Measurements from ENCODE around the gene C19orf44.
"Not testable (repeated sequence)": the region's sequence is repeated elsewhere in the genome, so short reads cannot be mapped to it uniquely, and the experiment has no call there.

Gene C19orf44

GRCh38 chr19:16506961-16507360, 10.8 kb downstream of the C19orf44 start:
- Histone ChIP-seq H3K4me3 (ENCODE audit: low read length) (no peak overlapping the region), H3K27ac (ENCODE audit: low read length) (no peak overlapping the region), H2AFZ (ENCODE audit: low read depth, low read length) (no peak overlapping the region), H3K9me3 (ENCODE audit: insufficient read depth, low read length) (no peaks in the 10 kb centered on the region), H3K4me1 (ENCODE audit: low read length) (no peaks in the 10 kb centered on the region), H3K27me3 (ENCODE audit: low read depth, low read length) (no peaks in the 10 kb centered on the region), H3K79me2 (ENCODE audit: low read length) (no peaks in the 10 kb centered on the region), H3K9ac (ENCODE audit: low read length) (no peak overlapping the region), H4K20me1 (ENCODE audit: insufficient read depth, low read length) (no peaks in the 10 kb centered on the region), H3K36me3 (replicated peaks; ENCODE audit: low read depth, low read length) (peaks cover 11% of the 10 kb centered on the region), H3K4me2 (ENCODE audit: low read length) (no peak overlapping the region)
- no peak for TF ChIP-seq EZH2phosphoT487 (IDR thresholded peaks at IDR 0.05; ENCODE audit: low read depth)
- TF ChIP-seq CTCF (IDR thresholded peaks at IDR 0.05; ENCODE audit: low read depth, low read length): no peak

DNA sequence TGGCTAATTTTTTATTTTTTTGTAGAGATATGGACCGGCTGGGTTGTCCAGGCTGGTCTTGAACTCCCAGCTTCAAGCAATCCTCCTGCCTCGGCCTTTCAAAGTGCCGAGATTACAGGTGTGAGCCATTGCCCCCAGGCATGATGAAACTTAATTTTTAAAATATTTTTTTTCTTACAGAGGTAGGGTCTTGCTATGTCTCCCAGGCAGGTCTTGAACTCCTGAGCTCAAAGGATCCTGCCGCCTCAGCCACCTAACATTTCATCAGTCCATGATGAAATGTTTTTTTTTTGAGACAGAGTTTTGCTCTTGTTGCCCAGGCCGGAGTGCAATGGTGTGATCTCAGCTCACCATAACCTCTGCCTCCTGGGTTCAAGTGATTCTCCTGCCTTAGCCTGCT, 12.4 kb downstream of the C19orf44 start:
- H3K4me3 ChIP-seq (ENCODE audit: low read length): no peak overlapping the region
- no peaks in the 10 kb centered on the region for H3K4me1 ChIP-seq (ENCODE audit: low read length)
- H3K4me2 ChIP-seq (ENCODE audit: low read length): no peak overlapping the region
- no peak overlapping the region for H3K27ac ChIP-seq (ENCODE audit: low read length)
- no peaks in the 10 kb centered on the region for H3K79me2 ChIP-seq (ENCODE audit: low read length)
- H3K9me3 ChIP-seq (ENCODE audit: insufficient read depth, low read length): no peaks in the 10 kb centered on the region
- no peak overlapping the region for H3K9ac ChIP-seq (ENCODE audit: low read length)
- H2AFZ ChIP-seq (ENCODE audit: low read depth, low read length): no peak overlapping the region
- H3K27me3 ChIP-seq (ENCODE audit: low read depth, low read length): no peaks in the 10 kb centered on the region
- H4K20me1 ChIP-seq (ENCODE audit: insufficient read depth, low read length): no peaks in the 10 kb centered on the region
- TF ChIP-seq CTCF (IDR thresholded peaks at IDR 0.05; ENCODE audit: low read depth, low read length) (no peak), EZH2phosphoT487 (IDR thresholded peaks at IDR 0.05; ENCODE audit: low read depth) (no peak)
- peaks cover 3% of the 10 kb centered on the region for H3K36me3 ChIP-seq (replicated peaks; ENCODE audit: low read depth, low read length)

- Histone ChIP-seq H4K20me1 (ENCODE audit: insufficient read depth, low read length) (no peaks in the 10 kb centered on the region), H3K36me3 (replicated peaks; ENCODE audit: low read depth, low read length) (peaks cover 3% of the 10 kb centered on the region), H3K79me2 (ENCODE audit: low read length) (no peaks in the 10 kb centered on the region), H2AFZ (ENCODE audit: low read depth, low read length) (no peak overlapping the region), H3K4me3 (ENCODE audit: low read length) (no peak overlapping the region), H3K9me3 (ENCODE audit: insufficient read depth, low read length) (no peaks in the 10 kb centered on the region), H3K27me3 (ENCODE audit: low read depth, low read length) (no peaks in the 10 kb centered on the region), H3K9ac (ENCODE audit: low read length) (no peak overlapping the region), H3K27ac (ENCODE audit: low read length) (no peak overlapping the region), H3K4me1 (ENCODE audit: low read length) (no peaks in the 10 kb centered on the region), H3K4me2 (ENCODE audit: low read length) (no peak overlapping the region)
- TF ChIP-seq EZH2phosphoT487 (IDR thresholded peaks at IDR 0.05; ENCODE audit: low read depth) (no peak), CTCF (IDR thresholded peaks at IDR 0.05; ENCODE audit: low read depth, low read length) (no peak)
These were observed 13.2 kb downstream of the C19orf44 start for GRCh38 chr19:16509141-16510061.

DNA sequence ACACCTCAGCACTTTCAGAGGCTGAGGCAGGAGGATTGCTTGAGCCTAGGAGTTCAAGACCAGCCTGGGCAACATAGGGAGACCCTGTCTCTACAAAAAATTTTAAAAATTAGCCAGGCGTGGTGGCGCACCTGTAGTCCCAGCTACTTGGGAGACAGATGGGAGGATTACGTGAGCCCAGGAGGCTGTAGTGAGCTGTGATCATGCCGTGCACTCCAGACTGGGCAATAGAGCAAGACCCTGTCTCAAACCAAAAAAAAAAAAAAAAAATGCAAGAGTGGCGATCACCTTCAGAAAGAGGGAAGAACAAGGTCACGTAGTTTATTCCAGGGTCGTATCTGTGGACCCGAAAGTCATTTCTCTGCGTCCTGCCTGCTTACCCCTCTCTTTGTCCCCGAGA, 16.4 kb downstream of the C19orf44 start:
- H3K36me3 ChIP-seq (replicated peaks; ENCODE audit: low read depth, low read length): peaks cover 14% of the 10 kb centered on the region
- not testable (repeated sequence) for H3K27ac ChIP-seq (ENCODE audit: low read length)

More for the DNA sequence above, 16.4 kb downstream of the C19orf44 start:
- not testable (repeated sequence) for H3K9ac ChIP-seq (ENCODE audit: low read length); H3K27me3 ChIP-seq (ENCODE audit: low read depth, low read length); H2AFZ ChIP-seq (ENCODE audit: low read depth, low read length); H4K20me1 ChIP-seq (ENCODE audit: insufficient read depth, low read length); H3K4me3 ChIP-seq (ENCODE audit: low read length); H3K4me1 ChIP-seq (ENCODE audit: low read length); H3K4me2 ChIP-seq (ENCODE audit: low read length); H3K79me2 ChIP-seq (ENCODE audit: low read length); H3K9me3 ChIP-seq (ENCODE audit: insufficient read depth, low read length)

Data from OCI-LY3 (cell line).